HG03045 (cell line): ENCODE data around the gene AKNAD1.
"Not testable (repeated sequence)": the region's sequence is repeated elsewhere in the genome, so short reads cannot be mapped to it uniquely, and the experiment has no call there.

Source experiments
- ATAC-seq: cut with Tn5 transposase; IDR thresholded peaks from one replicate; pipeline ENCODE4 v1.9.1; 2021; ENCODE audit warnings: mild to moderate bottlenecking, moderate library complexity; ENCODE audit not compliant: unreplicated experiment

Gene AKNAD1, protein sequence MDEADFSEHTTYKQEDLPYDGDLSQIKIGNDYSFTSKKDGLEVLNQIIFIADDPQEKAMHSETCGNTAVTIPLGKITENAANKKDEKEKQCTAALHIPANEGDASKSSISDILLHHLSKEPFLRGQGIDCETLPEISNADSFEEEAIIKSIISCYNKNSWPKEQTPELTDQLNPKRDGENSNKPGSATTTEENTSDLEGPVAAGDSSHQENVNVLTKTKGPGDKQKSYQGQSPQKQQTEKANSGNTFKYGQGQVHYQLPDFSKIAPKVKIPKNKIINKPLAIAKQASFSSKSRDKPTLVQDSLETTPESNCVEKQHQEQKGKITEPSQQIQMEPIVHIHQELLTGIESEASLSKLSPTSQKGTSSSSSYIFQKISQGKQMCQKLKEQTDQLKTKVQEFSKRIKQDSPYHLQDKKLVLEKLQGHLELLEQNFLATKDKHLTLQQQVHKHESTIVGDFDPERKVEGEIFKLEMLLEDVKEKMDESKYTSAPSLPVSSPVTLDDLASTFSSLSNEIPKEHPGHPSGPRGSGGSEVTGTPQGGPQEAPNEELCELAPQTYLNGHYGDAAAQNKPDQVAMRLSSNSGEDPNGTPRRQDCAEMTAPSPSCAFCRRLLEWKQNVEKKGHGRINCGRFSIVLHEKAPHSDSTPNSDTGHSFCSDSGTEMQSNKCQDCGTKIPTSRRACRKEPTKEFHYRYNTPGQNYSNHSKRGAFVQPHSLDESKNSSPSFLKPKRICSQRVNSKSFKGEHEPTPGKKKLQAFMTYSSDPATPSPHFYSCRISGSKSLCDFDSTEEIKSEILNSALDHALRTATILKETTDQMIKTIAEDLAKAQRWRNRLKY

DNA sequence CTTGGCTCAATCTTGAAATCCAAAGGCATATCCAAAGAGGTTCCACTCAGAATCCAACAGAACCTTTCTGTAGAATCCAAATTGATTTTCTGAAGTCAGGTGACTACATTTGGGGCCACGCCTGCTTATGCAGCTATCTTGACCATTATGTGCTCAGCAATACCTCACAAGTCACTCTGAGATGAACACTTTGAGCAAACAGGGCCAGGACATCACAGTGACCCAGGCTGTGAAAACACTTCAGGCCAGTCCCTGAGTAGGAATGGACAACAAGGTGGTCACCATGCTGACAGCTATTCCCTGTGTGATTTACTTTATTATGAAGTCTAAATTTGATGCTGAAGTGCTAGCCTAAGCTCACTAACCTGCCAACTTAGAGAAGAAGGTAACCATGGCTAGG lies at the start of gene AKNAD1:
TSS of gene AKNAD1 (minus strand) at position 101 of the 400 bp plus-strand sequence. CDS start 4,430 bp downstream, outside the sequence.
- no peak for ATAC-seq

DNA sequence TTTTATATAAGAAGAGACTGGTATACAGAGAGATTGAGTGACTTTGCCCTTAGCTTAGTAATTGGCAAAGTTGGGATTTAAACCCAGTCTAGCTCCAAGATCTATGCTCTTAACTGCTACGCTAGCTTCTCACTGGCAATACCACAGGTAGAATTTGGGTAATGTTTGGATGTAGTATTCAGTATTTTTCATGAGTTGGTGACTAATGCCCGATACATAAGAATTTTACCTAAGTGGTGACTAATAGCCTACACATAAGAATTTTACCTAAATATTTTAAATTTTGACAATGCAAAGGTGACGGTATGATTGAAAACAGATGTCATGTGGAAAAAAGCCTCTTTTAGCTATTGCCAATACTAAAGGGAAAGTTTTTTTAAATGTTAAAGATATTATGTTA lies 44.2 kb upstream of the AKNAD1 start:
- no peak for ATAC-seq

DNA sequence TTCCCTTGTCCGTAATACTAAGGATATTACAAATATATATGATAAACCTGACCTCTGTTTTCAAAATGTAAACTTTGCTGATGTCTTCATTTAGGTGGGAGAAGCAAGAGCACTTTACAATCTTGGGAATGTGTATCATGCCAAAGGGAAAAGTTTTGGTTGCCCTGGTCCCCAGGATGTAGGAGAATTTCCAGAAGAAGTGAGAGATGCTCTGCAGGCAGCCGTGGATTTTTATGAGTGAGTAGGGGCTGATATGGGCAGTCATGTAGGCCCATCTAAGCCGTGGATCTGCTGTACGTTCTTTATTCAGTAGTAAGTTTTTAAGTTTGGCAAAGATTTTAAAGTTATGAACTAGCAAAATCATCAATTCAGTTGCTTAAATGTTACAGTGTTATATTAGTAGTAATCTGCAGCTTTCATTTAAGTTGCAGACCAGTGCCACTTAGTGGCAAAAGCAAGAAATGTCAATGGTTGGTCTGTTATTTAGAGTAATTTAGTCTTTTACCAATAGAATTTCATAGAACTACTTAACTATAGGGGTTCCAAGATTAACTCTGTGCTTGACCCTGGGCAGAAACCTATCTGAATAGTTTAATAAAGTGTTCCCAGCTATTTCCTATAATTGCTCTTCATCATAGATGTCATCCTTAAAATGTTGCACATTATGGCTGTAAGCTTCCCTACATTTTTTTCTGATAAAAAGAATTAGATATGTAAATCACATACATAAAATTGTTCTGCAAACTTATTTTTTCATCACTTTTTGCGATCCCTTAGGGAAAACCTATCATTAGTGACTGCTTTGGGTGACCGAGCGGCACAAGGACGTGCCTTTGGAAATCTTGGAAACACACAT lies 41.2 kb upstream of the AKNAD1 start:
- ATAC-seq: no peak

DNA sequence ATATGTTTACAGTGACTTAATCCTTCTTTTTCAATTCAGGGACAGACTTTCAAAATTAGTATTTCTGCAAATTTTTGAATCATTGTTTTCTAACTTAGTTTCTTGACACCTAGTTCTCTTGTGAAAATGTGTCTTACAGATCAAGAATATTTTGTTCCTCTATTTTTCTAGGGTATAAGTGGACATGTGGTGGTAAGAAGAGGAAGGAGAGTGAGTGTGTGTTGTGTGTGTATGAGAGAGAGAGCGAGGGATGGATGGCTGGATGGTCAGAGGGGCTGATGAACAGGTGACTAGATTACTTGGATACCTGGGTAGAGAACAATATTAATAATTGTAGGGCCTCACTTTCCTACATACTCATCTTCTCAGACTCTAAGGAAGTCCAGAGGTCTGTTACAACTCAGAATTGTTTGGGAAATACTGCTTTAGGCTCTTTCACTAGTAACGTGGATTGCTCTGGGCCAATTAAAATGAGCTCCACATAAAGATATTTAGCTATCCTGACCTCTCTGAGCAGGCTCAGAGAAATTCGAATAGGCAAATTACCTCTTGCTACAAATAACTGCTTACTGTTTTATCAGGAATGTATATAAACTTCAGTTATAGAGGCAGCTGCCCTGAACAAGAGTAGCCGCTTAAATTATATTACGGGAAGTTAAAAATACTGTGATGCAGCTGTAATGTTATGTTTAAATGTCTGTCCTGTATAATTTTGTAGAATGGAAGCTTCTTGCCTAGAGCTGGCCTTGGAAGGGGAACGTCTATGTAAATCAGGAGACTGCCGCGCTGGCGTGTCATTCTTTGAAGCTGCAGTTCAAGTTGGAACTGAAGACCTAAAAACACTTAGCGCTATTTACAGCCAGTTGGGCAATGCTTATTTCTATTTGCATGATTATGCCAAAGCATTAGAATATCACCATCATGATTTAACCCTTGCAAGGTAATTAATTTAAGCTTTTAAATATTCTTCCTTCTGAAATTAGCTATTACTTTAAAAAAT lies 39.6 kb upstream of the AKNAD1 start:
- ATAC-seq: no peak

DNA sequence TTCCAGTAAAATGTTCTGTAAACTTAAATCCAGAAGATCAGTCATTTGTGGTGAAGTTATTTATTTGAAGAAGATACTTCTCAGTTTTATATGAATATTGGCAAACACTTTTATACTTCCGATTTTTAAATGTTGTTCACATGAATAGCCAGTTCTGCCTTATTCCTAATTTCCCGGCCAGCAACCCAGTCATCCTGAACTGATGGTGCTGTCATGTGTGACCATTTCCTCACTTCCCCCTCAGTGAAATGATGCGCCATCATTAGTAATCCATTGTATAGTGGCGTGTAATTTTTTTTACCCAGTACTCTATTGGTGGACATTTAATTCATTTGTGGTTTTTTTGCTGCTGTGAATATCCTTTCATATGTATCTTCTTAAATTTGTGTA lies 36.2 kb upstream of the AKNAD1 start:
- ATAC-seq: no peak

DNA sequence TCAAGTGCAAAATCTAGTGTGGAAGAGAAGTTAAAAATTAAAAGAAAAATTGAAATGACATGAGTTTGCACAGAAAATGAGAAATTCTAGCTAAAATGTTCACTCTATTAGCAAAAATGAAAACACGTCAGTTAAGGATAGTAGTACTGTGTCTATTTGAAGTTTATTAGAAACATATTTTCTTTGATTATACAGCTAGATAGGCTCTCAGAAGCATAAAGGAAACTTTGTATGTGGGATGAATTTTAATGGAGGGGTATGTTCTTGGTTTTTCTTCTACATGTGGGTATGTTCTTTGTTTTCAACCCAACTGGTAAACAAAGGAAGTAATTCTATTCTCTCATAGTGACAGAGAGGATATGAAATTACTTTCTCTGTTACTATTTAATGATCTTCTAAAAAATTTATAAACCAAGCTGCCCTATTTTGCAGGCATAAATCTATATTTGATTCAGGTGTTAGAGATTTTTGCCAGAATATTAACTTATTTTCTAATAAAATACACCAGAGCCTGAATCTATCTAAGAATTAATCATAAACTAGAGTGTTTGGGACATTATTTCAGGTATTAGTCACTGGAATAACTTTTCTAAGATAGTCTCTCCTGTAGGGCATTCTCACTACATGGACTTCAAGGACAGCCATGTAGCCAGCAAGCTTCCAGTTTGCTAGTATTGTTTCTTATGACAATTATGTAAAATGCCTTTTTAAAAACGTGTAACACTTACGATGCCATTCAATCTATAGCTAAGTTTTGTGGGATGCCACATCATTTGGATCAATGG lies 35.7 kb upstream of the AKNAD1 start:
- no peak for ATAC-seq

DNA sequence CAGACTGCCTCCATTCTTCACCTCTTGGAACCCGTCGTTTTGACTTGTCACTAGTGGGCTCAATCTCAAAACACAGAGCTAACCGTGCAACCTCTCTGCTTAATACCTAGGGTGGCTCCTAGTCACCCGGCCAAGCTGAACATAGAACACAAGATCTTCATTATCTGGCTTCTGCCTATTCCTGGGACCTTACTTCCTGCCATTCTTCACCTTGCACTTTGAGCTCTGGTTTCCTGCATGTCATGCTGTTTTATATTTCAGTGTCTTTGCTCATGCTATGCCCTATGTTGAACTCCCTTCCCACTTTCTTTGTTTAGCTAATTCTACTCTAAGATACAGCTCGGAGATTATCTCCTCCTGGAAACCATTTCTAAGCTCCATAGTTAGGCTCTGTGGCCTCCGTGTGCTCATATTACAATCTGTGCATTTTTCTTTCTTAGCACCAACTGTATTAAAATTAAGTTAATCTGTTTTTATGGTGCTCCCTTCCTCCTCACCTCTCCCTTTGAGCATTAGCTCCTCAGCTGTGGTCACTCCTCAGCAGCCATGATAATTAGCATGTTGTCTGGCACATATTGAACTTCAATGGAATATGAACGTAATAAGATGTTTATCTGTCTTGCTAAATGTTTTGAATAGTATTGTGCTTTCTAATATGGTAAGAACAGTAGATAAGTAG lies 33.0 kb upstream of the AKNAD1 start:
- no peak for ATAC-seq

DNA sequence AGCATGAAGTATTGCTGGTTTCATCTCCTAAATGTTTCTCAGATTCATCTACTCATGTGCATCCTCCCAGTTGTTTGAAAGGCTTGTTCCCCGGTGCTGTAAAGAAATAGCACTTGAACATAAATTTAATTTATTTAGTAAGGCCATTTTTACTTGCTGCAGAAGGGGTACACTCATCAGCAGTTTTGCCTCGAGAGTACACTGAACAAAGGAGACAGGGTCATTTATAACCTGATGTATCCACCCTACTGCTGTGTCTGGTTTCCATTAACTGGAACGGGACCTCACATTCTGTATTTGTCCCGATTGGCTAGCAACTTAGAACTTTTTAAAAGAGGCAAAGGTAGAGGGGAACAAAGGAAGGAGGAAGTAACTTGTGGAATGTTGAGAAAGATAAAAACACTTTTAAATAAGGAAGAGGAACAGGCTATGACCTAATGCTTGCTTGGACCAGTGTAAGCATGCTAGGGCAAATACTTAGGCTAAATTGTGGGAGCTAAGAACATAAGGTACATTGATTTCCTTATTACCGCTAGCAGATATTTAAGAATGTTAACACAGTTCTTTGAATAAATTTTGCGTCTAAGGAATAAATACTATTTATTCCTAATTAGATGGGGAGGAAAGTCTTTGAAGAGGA lies 32.2 kb upstream of the AKNAD1 start:
- not testable (repeated sequence) for ATAC-seq

DNA sequence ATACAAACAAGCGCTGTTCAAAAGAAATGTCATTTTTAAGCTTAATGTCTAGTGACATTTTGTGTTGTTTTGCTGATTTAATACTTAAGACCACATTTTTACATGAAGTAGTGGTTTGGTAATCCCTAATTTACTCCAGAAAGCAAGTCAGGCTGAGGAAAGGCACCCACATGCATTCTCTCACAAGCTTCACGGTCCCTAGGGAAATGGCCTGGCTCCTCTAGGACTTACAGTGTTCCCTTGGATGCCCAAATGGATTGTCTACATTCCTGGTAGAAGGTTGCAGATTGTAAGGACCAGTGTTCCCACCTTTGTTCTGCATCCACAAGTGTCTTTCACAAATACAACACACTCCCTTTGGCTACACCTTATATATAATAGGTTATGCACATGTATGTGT lies 29.4 kb upstream of the AKNAD1 start:
- ATAC-seq: no peak

DNA sequence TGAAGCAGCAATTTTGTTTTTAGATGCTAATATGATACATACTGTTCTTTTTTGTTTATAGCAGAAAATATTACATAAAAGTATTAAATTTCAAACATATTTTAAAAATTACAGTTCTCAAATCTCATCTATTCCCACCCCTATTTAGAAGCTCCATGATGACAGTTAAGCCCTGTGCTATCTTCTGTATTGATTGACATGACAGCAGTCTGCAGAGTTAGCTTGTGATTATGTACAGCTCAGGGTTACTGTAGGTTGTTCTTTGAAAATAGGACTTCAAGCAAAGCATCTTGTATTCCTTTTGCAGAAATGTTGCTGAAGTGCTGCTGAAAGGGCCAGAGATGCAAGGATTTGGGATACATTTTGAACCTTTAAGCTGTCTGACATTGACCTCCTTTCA lies 28.1 kb upstream of the AKNAD1 start:
- no peak for ATAC-seq

DNA sequence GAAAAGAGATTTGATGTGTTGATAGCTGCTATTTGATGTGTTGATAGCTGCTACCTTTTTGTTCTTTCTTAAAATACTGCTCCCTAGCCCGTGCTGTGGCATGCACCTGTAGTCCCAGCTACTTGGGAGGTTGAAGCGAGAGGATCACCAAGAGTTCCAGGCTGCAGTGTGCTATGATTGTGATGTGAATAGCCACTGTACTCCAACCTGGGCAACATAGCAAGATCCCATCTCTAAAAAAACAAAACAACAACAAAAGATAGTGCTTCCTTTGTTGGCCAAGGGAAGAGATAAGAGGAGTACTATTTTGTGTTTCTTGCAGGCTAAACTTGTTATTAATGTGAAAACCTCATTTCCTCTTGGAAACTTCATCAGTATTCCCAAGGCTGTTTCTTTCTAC lies 25.9 kb upstream of the AKNAD1 start:
- ATAC-seq: no peak

DNA sequence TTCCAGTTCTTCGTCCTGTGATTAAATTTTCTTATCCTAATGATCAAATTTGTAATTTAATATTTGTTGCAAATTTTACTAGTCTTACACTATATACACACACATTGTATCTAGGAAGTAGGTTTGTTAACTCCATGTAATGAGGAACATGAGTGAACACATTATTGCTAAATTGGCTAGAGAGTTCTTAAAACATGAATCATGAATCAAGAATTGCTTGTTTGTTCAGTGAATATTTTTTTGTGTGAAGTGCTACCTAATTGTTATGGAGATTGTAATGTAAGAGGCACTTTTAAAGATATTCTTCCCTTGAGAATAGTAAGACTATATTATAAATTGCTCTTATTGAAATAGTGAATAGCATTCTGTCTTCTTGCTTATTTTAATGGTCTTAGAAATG lies 24.5 kb upstream of the AKNAD1 start:
- no peak for ATAC-seq

DNA sequence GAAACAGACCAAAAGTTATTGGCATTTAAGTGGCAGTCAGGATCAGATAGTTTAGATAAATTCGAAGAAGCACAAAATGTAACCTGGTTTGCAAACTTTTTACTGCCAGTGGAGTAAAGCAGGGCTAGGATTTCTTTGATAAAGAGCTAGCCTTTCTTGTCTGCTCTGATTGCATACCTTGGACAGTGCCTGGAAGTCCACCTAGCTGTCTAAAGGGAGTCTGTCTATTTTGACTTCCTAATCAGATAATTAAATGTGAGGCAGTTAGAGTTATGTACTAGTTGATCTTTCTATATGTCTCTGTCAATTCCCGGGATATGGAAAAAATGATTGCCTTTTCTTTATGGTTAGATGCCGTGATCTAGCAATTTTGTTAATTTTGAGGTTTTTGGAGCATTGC lies 24.0 kb upstream of the AKNAD1 start:
- ATAC-seq: no peak

DNA sequence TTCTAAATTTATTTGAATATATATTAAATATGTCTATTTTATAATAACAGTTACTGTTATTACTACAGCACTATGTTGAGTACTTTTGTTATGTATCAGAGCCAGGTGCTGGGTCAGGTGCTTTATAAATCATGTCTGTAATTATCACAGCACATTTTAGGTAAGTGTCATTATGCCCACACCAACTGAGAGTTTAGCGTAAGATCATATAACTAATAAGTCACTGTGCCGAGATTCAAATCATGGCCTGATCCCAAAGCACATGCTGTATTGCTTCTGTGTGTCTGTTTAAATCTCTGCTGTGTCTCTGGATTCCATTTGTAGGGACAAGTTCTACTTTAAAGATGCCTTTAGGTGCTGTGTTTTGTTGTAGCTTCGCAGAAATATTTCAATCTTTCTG lies 21.8 kb upstream of the AKNAD1 start:
- ATAC-seq: no peak

DNA sequence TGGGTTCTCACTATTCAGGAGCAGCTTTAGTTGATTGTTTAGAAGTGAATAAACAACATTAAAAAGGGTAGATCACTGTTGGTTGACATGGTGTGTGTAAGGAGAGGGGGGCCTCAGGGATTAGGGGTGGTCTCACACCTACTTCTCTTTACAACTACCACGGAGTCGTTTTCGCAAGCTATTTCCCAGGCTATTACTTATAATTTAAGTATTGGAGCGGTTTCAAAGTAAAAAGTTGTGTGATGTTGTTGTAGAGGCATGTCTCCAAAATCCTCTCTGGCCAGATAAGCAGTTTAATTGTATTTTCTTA lies 21.2 kb upstream of the AKNAD1 start:
- no peak for ATAC-seq

DNA sequence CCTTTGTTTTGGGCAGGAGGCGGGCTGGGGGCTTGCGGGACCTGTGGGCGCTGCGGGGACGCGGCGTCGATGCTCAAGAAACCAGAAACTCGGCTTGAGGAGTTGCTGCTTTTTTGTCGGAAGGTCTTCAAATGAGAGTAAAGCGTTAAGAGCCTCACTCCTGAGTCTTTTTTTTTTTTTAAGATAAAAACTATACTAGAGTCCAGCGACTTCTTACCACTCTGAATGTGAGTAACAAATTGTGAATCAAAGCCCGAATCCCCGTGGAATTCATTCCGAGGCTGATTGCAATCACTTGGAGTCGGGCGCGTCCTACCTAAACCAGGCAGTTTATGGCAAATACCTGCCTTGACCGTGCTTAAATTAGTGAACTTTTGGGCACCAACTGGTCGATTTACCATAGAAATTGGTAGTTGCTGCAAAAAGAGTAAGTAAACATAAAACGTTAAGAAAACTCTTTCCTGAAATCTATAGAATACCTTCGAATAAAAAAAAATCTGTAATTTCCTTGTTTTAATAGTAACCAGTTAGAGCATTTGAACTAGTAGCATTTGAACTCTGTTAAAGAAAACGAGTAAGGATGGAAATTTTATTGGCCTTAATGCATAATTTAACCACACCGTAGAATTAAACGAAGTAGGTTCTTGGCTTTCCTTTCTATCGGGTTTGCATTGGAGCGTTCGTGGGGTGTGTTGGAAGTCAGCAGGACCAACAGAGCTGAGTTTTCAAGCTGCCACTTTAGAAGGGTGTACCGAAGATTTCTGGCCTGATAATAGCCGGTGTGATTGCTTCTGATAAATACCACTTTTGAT lies 20.7 kb upstream of the AKNAD1 start:
- ATAC-seq: no peak

DNA sequence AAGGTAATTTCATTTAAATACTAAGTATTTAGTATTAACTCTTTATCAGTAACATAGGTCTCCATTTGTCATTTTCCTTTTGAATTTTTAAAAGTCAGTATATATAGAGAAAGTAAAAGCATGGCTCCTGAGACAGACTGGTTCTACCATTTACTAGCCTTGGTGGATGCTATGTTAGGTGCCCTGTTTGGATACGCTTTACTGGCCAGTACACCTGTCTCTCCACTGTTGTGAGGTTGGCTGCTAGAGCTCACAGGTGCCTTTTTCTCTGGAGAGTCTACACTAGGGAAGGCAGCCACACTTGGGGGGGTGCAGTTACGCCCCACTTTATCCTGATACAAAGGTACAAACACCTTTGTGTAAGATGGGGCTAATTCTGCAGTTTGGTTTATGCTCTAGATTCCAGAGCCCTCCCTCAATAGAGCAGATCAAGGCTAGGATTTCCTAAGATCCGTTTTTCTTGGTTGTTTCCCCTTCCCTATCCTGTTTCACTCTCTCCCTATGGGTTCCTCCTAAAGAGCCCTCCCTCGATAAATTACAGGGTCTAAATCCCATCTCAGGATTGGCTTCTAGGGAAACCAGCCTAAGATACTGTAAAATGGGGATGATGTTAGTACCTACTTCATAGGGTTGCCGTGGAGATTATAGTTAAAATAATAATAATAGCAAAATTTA lies 14.3 kb upstream of the AKNAD1 start:
- ATAC-seq: no peak
